ACHN (cell line): ENCODE results near the gene ATP6V0B.
A peak's percentile ranks its signal among the peaks of the same experiment; 100 is the strongest.

Experiments
- DNase-seq: peaks from one replicate; pipeline ENCODE4 v3.0.0-alpha.2; 2015
- in situ Hi-C: cut with HindIII; loops from 2 replicates; pipeline ENCODE4 v1.10.0; 2017; ENCODE audit warnings: low sequenced_read_pairs, low pct_ligation_motif_present, low pct_unique_long_range_greater_than_20kb

ATP6V0B gene

DNA sequence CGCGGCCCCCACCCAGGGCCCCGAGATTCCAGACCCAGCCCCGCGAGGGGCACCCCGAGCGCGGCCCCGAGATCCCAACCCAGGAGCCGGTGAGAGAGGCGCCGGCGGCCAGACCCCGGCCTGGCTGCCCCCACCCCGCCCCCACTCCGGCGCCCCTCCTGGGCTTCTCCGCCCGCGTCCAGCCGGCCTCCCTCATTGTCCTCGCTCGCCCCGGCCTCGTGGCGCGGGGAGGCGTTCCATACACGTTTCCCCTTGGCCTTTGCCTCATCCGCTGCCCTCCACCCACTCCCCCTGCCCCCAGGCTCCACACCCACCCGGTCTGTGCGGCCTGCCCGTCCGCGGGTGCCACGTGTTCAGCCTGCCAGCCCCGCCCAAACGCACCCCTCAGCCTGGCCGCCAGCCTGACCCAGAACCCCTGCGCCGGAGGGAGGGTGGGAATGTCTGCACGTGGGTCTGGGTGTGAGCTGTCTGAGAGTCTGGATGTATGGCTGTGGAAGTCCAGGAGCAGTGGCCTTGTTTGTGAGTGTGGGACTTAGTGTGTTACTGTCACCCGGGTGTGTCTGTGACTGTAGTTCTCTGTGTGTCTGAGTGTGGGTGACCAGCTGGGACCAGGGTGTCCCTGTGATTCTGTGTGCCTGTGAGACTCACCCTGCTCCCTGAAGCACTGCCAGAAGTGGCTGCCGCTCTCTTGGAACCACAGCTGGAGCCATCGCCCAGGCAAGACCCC is 4.9 kb downstream of the ATP6V0B start:
- in situ Hi-C loops: no loop called here
- DNase-seq: peak; percentile 25

DNA sequence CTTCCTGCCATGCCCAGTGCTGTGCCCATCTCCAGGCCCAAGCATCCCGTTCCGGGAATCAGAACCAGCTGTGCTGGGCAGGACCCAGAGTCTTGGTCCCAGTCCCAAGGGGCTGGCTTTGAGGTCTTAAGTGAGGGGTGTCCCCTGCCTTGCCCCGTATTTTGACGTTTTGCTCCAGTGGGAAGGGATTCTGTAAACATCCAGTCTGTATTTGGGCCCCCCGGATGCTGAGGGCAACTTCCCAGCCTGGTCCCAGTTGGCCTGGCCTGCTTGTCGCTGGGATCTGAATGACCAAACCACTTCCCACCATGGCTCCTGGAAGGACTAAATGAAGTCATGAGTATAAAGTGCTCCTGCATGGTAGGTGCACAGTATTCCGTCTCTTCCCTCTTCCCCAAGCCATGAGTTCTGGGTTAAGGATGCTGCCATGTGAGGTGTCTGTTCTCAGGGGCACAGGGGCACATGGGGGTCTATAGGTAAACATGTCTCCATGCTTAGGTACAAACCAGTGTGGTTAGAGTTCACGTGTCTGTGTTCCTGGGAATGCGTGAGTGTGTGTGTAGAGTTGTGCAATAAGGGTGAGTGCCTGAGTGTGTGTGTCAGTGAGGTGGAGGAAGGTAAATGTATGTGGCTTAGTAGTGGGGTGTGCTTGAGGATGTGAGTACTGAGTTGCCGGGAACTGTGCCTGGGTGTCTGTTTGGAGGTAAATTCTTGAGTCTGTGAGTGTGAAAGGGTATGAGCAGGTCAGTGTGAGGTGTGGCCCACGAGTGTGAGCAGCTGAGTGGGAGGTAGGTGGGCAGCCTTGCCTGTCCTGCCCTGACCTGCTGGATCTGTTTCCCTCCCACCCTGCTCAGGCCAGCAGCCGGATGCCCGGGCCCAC is 5.7 kb downstream of the ATP6V0B start:
- in situ Hi-C loops: no loop called here
- no peak for DNase-seq

DNA sequence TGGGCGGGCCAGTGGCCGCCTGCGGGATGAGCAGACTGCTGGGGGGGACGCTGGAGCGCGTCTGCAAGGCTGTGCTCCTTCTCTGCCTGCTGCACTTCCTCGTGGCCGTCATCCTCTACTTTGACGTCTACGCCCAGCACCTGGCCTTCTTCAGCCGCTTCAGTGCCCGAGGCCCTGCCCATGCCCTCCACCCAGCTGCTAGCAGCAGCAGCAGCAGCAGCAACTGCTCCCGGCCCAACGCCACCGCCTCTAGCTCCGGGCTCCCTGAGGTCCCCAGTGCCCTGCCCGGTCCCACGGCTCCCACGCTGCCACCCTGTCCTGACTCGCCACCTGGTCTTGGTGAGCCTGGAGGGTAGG is 6.4 kb downstream of the ATP6V0B start:
- no peak for DNase-seq
- in situ Hi-C loops: no loop called here

DNA sequence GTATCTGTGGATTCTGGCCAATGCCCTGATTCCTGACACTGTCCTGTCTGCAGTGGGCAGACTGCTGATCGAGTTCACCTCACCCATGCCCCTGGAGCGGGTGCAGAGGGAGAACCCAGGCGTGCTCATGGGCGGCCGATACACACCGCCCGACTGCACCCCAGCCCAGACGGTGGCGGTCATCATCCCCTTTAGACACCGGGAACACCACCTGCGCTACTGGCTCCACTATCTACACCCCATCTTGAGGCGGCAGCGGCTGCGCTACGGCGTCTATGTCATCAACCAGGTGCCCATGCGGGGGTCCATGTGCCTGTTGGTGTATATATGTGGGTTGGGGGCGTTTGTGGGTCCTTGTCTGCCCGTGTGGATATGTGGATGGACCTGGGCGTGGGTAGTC is 6.9 kb downstream of the ATP6V0B start:
- no peak for DNase-seq
- in situ Hi-C loops: no loop called here

DNA sequence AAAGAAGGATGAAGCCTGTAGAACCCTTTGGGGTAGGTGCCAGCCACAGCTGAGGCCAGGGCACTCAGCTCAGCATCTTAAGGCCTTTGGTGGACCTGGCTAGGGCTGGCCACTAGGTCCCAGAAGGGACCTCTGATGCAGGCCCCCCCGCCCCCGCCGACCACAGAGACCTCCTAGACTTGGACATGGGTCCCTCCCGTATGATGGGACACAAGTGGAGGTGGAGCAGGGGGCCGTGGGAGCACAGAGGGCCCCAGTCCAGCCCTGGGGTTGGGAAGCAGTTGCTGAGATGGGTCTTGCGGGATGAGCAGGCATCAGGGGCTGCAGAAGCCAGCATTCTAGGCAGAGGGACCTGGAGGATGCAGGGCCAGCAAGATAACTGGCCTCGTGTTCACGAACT is 7.5 kb downstream of the ATP6V0B start:
- in situ Hi-C loops: no loop called here
- no peak for DNase-seq

DNA sequence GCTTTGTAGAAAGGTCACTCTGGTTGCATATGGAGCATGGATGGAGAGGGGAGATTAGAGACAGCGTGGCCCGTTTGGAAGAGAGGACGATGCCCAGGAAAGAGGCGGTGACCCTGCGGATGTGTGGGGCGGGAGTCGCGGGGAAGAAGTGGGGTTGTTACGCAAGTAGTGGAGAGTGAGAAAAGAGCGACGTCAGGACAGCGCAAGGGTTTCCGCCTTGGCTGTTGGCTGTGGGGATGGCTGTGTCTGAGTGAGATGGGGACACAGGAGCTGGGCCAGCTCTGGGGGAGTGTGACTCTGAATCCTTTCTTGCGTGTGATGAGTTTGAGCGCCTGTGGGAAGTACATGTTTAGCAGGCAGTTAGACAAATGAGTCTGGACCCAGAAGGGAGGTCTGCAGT is 8.0 kb downstream of the ATP6V0B start:
- in situ Hi-C loops: no loop called here
- no peak for DNase-seq

DNA sequence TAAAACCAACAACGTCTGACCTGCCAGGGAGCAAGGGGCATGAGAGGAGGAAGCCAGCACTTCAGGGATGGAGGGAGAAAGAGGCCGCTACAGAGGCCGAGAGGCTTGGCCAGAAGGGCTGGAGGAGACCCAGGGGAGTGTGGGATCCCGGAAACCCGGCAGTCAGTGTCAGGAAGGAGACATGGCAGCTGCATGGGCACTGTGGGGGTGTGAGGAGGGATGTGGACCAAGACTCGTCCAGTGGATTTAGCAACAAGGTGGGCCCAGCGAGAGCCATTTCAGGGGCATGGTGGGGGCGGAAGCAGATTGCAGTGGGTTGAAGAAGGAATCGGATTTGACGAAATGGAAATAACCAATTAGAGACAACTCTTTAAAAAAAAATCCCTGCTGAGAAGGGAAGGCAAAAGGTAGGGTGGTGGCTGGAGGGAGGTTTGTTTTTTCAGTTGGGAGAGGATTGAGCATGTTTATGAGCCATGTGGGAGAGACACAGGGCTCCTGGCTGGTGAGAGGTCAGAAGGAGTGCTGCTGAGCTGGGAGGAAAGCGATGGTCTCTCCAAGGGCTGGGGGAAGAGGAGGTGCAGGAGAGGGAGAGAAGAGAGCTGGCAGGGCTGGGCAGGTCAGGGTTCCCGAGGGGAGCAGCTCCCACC is 8.6 kb downstream of the ATP6V0B start:
- DNase-seq: no peak
- in situ Hi-C loops: no loop called here

- DNase-seq: no peak
- in situ Hi-C loops: no loop called here
These were observed 10.1 kb downstream of the ATP6V0B start for GRCh38 chr1:43984855-43985254.

GRCh38 chr1:43985984-43986595 is 11.3 kb downstream of the ATP6V0B start:
- no peak for DNase-seq
- in situ Hi-C loops: no loop called here

GRCh38 chr1:43986712-43987111 is 12.0 kb downstream of the ATP6V0B start:
- in situ Hi-C loops: no loop called here
- DNase-seq: no peak

- DNase-seq: no peak
- in situ Hi-C loops: no loop called here
These were observed 12.6 kb downstream of the ATP6V0B start for GRCh38 chr1:43987159-43987902.

DNA sequence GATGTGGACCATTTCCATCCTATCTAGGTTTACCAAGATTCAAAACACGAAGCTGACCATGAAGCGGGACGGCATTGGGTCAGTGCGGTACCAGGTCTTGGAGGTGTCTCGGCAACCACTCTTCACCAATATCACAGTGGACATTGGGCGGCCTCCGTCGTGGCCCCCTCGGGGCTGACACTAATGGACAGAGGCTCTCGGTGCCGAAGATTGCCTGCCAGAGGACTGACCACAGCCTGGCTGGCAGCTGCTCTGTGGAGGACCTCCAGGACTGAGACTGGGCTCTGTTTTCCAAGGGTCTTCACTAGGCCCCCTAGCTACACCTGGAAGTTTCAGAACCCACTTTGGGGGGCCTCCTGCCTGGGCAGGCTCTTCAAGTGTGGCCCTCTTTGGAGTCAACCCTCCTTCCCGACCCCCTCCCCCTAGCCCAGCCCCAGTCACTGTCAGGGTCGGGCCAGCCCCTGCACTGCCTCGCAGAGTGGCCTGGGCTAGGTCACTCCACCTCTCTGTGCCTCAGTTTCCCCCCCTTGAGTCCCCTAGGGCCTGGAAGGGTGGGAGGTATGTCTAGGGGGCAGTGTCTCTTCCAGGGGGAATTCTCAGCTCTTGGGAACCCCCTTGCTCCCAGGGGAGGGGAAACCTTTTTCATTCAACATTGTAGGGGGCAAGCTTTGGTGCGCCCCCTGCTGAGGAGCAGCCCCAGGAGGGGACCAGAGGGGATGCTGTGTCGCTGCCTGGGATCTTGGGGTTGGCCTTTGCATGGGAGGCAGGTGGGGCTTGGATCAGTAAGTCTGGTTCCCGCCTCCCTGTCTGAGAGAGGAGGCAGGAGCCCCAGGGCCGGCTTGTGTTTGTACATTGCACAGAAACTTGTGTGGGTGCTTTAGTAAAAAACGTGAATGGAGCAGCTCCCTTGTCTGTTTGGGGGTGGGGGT is 15.8 kb downstream of the ATP6V0B start:
- in situ Hi-C loops: no loop called here
- DNase-seq: peak; percentile 5

DNA sequence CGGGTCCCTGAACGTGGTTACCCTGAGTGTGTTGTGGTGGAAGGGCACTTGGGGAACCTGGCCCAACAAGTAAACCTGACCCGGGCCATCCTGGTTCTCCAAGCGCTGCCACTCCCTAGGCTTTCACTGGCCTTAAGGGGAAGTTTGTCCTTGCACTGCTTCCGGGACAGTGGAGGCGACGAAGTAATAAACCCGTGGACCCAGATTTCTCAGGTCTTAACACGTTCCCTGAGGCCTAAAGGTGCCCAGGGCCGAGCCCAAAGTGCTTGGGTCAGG is 16.4 kb downstream of the ATP6V0B start:
- in situ Hi-C loops: no loop called here
- DNase-seq: no peak

- peak; percentile 79 for DNase-seq
- in situ Hi-C loops: no loop called here
These were observed 16.9 kb downstream of the ATP6V0B start, which contains the start of gene CCDC24 for GRCh38 chr1:43991476-43992231. Gene CCDC24 (plus strand): TSS chr1:43991599. CDS start chr1:43991879, 280 bp downstream.

DNA sequence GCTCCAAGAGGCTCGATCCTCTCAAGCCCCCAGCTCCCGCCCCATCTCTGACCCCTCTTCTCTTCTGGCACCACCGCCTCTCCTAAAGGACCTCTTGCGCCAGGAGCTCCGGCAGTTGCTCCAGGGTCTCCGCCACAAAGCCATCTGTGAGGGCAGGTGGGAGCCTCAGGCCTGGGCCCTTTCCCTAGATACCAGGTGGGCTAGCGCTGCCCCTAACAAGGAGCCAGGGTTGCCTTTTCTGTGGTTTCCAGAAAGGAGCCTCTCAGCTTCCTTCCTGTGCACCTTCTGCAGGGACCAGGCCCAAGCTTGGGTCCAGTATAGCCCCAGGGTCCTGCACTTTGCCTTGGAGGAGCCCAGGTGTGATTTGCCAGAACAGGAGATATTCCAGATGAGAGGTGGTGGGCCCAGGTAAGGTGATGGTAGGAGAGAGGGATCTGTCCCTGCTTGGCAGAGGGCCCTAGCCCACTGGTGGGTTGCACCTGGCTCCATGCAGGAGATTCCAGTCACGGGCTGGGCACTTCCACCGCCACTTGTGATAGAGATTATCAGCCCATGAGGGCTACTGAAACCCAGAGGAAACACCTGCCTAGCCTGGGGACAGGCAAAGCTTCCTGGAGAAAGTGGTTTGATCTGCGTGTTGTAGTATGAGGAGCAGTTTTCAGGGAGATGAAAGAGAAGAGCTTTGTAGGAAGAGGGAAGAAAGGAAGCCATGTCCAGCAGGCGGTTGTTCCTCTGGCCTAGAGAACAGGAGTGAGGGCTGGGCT is 17.7 kb downstream of the ATP6V0B start:
- DNase-seq: no peak
- in situ Hi-C loops: no loop called here

DNA sequence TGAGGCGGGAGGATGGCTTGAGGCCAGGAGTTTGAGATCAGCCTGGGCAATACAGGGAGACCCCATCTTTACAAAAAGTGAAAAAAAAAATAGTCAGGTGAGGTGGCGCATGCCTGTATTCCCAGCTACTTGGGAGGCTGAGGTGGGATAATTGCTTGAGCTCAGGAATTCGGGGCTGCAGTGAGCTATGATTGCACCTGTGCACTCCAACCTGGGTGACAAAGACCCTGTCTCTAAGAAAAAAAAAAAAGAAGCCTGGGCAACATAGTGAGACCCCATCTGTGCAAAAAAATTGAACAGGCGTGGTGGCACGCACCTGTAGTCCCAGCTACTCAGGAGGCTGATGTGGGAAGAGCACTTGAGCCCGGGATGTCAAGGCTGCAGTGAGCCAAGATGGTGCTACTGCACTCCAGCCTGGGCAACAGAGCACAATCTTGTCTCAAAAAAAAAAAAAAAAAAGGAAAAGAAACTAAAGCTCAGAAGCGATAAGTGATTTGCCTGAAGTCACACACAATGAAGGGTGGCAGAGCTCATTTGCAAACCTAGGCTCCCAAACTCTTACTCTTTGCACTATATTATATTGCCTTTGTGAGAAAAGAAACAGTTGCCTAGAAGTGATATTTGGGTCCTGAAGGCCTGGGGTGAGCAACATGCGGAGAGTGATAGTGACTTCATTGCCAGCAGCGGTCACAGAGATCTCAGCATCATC is 18.6 kb downstream of the ATP6V0B start:
- in situ Hi-C loops: no loop called here
- no peak for DNase-seq
